A549 (cell line): ENCODE data around the gene CYP2D6. TPM values are rescaled to one million over a fixed set of nuclear protein-coding genes. Genes with fewer than 3 reads are reported as not detected.
A peak's percentile ranks its signal among the peaks of the same experiment; 100 is the strongest.
"Not testable (repeated sequence)": the region's sequence is repeated elsewhere in the genome, so short reads cannot be mapped to it uniquely, and the experiment has no call there.

Experiments
- ATAC-seq, 2 experiments: fragments of 200-7000 bp in 1 of 2; fragments of >200 bp in 1 of 2; cut with Nextera tagmentation in 1 of 2; cut with Tn5 transposase in 1 of 2; 3 replicates each; pipeline versions ENCODE4 v1.8.0 to v1.9.1; 2018 to 2020; ENCODE audit warnings: mild to moderate bottlenecking in 1 of 2, moderate library complexity in 1 of 2
- CTCF ChIA-PET: fragments of 300-600 bp; sonication (Branson Sonifier 250); formaldehyde crosslinking; extraction: SDS; loops from one replicate; lab custom pipeline; 2021; ENCODE audit warnings: antibody characterized with exemption, inconsistent platforms; lab: Yijun Ruan, JAX
- POLR2A ChIA-PET: fragments of 350-600 bp; formaldehyde crosslinking; extraction: SDS; loops from one replicate; lab custom pipeline; 2021; ENCODE audit warnings: antibody characterized with exemption, inconsistent platforms; lab: Yijun Ruan, JAX
- DNase-seq, 2 experiments: peaks; one replicate each; pipeline versions ENCODE4 v3.0.0 to v3.0.0-alpha.2; 2011 to 2016; ENCODE audit warnings: low read depth in 1 of 2, low spot score in 1 of 2
- FAIRE-seq: peaks from 2 replicates; lab custom pipeline; 2011; peaks lifted over from hg19 to GRCh38; lab: Jason Lieb, UNC
- H3K27ac ChIP-seq, 2 experiments: fragments of >200 bp; sonication (Bioruptor Twin); formaldehyde crosslinking; 3 replicates each; pipeline ENCODE4 v1.5.1; 2016 to 2017
- H3K4me1 ChIP-seq: fragments of >200 bp; sonication (Bioruptor Twin); formaldehyde crosslinking; 3 replicates; pipeline ENCODE4 v1.6.1; 2016
- H3K4me2 ChIP-seq: fragments of >200 bp; sonication (Bioruptor Twin); formaldehyde crosslinking; 3 replicates; pipeline ENCODE4 v1.6.1; 2016
- H3K4me3 ChIP-seq: fragments of >200 bp; sonication (Bioruptor Twin); formaldehyde crosslinking; 3 replicates; pipeline ENCODE4 v1.5.1; 2016
- H3K9me3 ChIP-seq: fragments of >200 bp; sonication (Bioruptor Twin); formaldehyde crosslinking; 3 replicates; pipeline ENCODE4 v1.6.1; 2016
- BHLHE40 ChIP-seq: IDR thresholded peaks from 2 replicates; pipeline ENCODE4 v1.6.1; 2012; ENCODE audit warnings: low read depth, low read length, inconsistent platforms
- CEBPB ChIP-seq, 2 experiments: fragments of >200 bp in 1 of 2; sonication (Bioruptor Twin) in 1 of 2; formaldehyde crosslinking in 1 of 2; IDR thresholded peaks; 2 replicates each; pipeline ENCODE4 v1.6.1; 2012 to 2016
- ESRRA ChIP-seq: fragments of 150-350 bp; IDR thresholded peaks from 2 replicates; pipeline ENCODE4 v1.6.1; 2014; ENCODE audit warnings: mild to moderate bottlenecking, low read length, borderline replicate concordance
- FOSB ChIP-seq: fragments of 250-450 bp; sonication (Bioruptor Pico); IDR thresholded peaks from 2 replicates; pipeline ENCODE4 v1.5.0; 2020; ENCODE audit warnings: mild to moderate bottlenecking, moderate library complexity
- JUN ChIP-seq, 2 experiments: fragments of >200 bp; sonication (Bioruptor Twin); formaldehyde crosslinking; IDR thresholded peaks; 2 replicates in 1 of 2; 3 replicates in 1 of 2; pipeline ENCODE4 v1.6.1; 2016 to 2017
- JUNB ChIP-seq: fragments of >200 bp; sonication (Bioruptor Twin); formaldehyde crosslinking; IDR thresholded peaks from 2 replicates; pipeline ENCODE4 v1.6.1; 2016
- KDM5A ChIP-seq: fragments of 200-600 bp; sonication (generic); IDR thresholded peaks from 2 replicates; pipeline ENCODE4 v1.6.1; 2016; ENCODE audit warnings: antibody characterized with exemption, mild to moderate bottlenecking
- MAFK ChIP-seq: fragments of 450-650 bp; IDR thresholded peaks from 2 replicates; pipeline ENCODE4 v1.6.1; 2014; ENCODE audit not compliant: partially characterized antibody
- NFE2L2 ChIP-seq: fragments of 150-350 bp; conservative IDR thresholded peaks from 2 replicates; pipeline ENCODE4 v1.6.1; 2014; ENCODE audit warnings: low read length
- NR3C1 ChIP-seq: fragments of >200 bp; sonication (Bioruptor Twin); formaldehyde crosslinking; IDR thresholded peaks from 3 replicates; pipeline ENCODE4 v1.6.1; 2017
- SMC3 ChIP-seq: fragments of >200 bp; sonication (Bioruptor Twin); formaldehyde crosslinking; IDR thresholded peaks from 3 replicates; pipeline ENCODE4 v1.6.1; 2018; ENCODE audit warnings: inconsistent platforms
- ZC3H11A ChIP-seq: fragments of 450-650 bp; IDR thresholded peaks from 2 replicates; pipeline ENCODE4 v1.6.1; 2014; ENCODE audit warnings: antibody characterized with exemption, mild to moderate bottlenecking
- ZFP36 ChIP-seq: fragments of 450-650 bp; IDR thresholded peaks from 2 replicates; pipeline ENCODE4 v1.6.1; 2014; ENCODE audit warnings: borderline replicate concordance; ENCODE audit not compliant: partially characterized antibody
- ZNF302 ChIP-seq: fragments of 250-450 bp; sonication (Bioruptor Pico); IDR thresholded peaks from 2 replicates; pipeline ENCODE4 v1.9.0; 2021; ENCODE audit warnings: inconsistent platforms, mild to moderate bottlenecking, moderate library complexity
- ZSCAN20 ChIP-seq: fragments of 250-450 bp; sonication (Bioruptor Pico); IDR thresholded peaks from 2 replicates; pipeline ENCODE4 v1.8.0; 2022; ENCODE audit warnings: mild to moderate bottlenecking, moderate library complexity
- WGBS: methylation state at CpG from one replicate; pipeline ENCODE4 v1.1.6; 2017; ENCODE audit errors: missing lambda C conversion rate; 5-methylcytosine and 5-hydroxymethylcytosine counted together
- polyA minus RNA-seq: library from RNA; depleted of rRNA, polyadenylated mRNA; stranded (reverse); fragments of >200 nt; gene quantifications from 2 replicates; pipeline ENCODE4 v1.2.3, GENCODE V29; 2011; rRNA and poly(A)+ RNA removed
- polyA plus RNA-seq, 4 experiments: library from polyadenylated mRNA; depleted of rRNA in 3 of 4; stranded (reverse); fragments of >200 nt; fragmentation: RNase III in 1 of 4; extraction: RNeasy Plus Mini Kit Qiagen cat#74134 plus additional on column Dnase treatment in 1 of 4; gene quantifications; 2 replicates in 3 of 4; 3 replicates in 1 of 4; pipeline ENCODE4 v1.2.3, GENCODE V29; 2011 to 2017
- TF ChIP-seq, protein P1 (sequence below): fragments of >200 bp; sonication (Bioruptor Twin); formaldehyde crosslinking; IDR thresholded peaks from 2 replicates; pipeline ENCODE4 v1.6.1; 2016
- TF ChIP-seq, protein P2 (sequence below): fragments of >200 bp; sonication (Bioruptor Twin); formaldehyde crosslinking; IDR thresholded peaks from 3 replicates; pipeline ENCODE4 v1.5.1; 2016
- TF ChIP-seq, protein P3 (sequence below): fragments of >200 bp; sonication (Bioruptor Twin); formaldehyde crosslinking; IDR thresholded peaks from 3 replicates; pipeline ENCODE4 v1.6.1; 2016
- TF ChIP-seq, protein P4 (sequence below): fragments of 150-350 bp; IDR thresholded peaks from 2 replicates; pipeline ENCODE4 v1.6.1; 2014; ENCODE audit warnings: low read depth, mild to moderate bottlenecking, low read length
- TF ChIP-seq, protein P5 (sequence below): IDR thresholded peaks from 2 replicates; pipeline ENCODE4 v1.6.1; 2012

CYP2D6 gene
- 0.59 and 0.79 TPM in 2 replicates for polyA plus RNA-seq (2011; rRNA removed)
- 0.89 and 1.3 TPM in 2 replicates for polyA plus RNA-seq (2012; cell fraction: cytosol; rRNA removed)
- 10.1 and 12.0 TPM in 2 replicates for polyA plus RNA-seq (2012; cell fraction: nucleus; rRNA removed)
- 0.63 to 1.0 TPM (median 0.91 TPM) in 3 replicates for polyA plus RNA-seq (2017; fragmentation: RNase III; extraction: RNeasy Plus Mini Kit Qiagen cat#74134 plus additional on column Dnase treatment)
- 0.70 and 1.1 TPM in 2 replicates for polyA minus RNA-seq

GRCh38 chr22:42130639-42131431 is at the start of gene CYP2D6:
CYP2D6 (minus strand) TSS chr22:42130810; CDS start chr22:42130791, 19 bp downstream.
- FAIRE-seq, H3K9me3 ChIP-seq, H3K4me2 ChIP-seq, CTCF ChIA-PET, H3K4me3 ChIP-seq, DNase-seq, POLR2A ChIA-PET, H3K27ac ChIP-seq, H3K4me1 ChIP-seq: not testable (repeated sequence)
- 100% methylated on average over 3 of the region's 14 CpGs for WGBS
- ATAC-seq, result peak in 1 of 2 experiments; percentile 10; a peak in 2 of 6 replicates

DNA sequence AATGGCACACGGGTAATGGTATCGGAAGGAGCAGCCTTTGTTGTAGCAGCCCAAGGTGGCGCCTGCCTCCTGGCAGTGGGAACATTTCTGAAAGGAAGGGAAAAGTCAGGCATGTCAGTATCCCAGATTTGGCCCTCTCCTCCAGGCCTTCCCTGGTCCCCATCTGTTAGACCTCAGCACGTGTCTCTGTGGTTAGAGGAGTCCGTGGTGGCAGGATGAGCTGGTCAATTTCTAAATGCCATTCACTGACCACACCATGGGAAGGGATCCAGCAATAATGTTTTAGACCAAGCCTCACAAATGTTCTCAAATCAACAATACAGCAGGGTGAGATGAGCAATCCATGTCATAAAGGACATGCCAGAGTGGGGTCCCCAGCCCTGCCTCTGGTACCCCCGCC is 49.0 kb upstream of the CYP2D6 start:
- Histone ChIP-seq H3K4me1 (peaks cover 7% of the 10 kb centered on the region; the same call in 2 of the 3 replicates), H3K4me3 (no peak overlapping the region), H3K4me2 (no peak overlapping the region), H3K27ac (no peak overlapping the region), H3K9me3 (no peaks in the 10 kb centered on the region)
- FAIRE-seq (no peak), ATAC-seq (no peak), DNase-seq (no peak)
- ChIA-PET POLR2A (no interaction called here), CTCF (no interaction called here)
- TF ChIP-seq ESRRA (no peak), ZSCAN20 (CRISPR knock-in tag) (no peak)
- TF ChIP-seq, protein P1, sequence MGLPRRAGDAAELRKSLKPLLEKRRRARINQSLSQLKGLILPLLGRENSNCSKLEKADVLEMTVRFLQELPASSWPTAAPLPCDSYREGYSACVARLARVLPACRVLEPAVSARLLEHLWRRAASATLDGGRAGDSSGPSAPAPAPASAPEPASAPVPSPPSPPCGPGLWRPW, result no peak
- 92% methylated on average over 6 of the region's 6 CpGs for WGBS

DNA sequence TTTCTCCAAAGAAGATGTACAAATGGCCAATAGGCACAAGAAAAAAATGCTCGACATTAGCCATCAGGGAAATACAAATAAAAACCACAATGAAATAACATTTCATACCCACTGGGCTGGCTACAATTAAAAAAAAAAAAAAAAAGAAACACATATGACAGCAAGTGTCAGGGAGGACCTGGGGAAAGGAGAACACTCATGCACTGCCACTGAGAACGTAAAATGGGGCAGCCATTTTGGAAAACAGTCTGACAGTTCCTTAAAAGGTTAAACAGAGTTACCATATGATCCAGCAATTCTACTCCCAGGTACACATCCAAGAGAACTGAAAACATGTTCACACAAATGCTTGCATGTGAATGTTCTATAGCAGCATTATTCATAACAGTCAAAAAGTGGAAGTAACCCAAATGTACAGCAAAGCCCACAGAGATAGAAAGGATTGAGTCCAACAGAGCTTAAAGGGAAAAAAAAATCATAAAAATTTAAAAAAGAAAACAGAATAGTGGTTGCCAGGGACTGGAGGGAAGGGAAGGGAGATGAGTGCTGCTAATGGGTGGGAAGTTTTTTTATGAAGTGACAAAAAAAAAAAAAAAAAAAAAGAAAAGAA is 48.4 kb upstream of the CYP2D6 start:
- Histone ChIP-seq H3K4me2 (no peak overlapping the region), H3K9me3 (no peaks in the 10 kb centered on the region), H3K27ac (no peak overlapping the region), H3K4me3 (no peak overlapping the region), H3K4me1 (peaks cover 7% of the 10 kb centered on the region; the same call in 2 of the 3 replicates)
- ATAC-seq (no peak), FAIRE-seq (no peak), DNase-seq (no peak)
- TF ChIP-seq KDM5A, result no peak
- no peak for TF ChIP-seq JUNB
- TF ChIP-seq, protein P2, sequence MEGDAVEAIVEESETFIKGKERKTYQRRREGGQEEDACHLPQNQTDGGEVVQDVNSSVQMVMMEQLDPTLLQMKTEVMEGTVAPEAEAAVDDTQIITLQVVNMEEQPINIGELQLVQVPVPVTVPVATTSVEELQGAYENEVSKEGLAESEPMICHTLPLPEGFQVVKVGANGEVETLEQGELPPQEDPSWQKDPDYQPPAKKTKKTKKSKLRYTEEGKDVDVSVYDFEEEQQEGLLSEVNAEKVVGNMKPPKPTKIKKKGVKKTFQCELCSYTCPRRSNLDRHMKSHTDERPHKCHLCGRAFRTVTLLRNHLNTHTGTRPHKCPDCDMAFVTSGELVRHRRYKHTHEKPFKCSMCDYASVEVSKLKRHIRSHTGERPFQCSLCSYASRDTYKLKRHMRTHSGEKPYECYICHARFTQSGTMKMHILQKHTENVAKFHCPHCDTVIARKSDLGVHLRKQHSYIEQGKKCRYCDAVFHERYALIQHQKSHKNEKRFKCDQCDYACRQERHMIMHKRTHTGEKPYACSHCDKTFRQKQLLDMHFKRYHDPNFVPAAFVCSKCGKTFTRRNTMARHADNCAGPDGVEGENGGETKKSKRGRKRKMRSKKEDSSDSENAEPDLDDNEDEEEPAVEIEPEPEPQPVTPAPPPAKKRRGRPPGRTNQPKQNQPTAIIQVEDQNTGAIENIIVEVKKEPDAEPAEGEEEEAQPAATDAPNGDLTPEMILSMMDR, result no peak
- TF ChIP-seq ZFP36, result no peak
- TF ChIP-seq BHLHE40, result no peak
- TF ChIP-seq FOSB (CRISPR knock-in tag), result no peak
- TF ChIP-seq ZC3H11A, result no peak
- TF ChIP-seq, protein P3, sequence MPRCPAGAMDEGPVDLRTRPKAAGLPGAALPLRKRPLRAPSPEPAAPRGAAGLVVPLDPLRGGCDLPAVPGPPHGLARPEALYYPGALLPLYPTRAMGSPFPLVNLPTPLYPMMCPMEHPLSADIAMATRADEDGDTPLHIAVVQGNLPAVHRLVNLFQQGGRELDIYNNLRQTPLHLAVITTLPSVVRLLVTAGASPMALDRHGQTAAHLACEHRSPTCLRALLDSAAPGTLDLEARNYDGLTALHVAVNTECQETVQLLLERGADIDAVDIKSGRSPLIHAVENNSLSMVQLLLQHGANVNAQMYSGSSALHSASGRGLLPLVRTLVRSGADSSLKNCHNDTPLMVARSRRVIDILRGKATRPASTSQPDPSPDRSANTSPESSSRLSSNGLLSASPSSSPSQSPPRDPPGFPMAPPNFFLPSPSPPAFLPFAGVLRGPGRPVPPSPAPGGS, result no peak
- no peak for TF ChIP-seq ZNF302
- TF ChIP-seq ZSCAN20 (CRISPR knock-in tag), result no peak
- no peak for TF ChIP-seq CEBPB (IDR thresholded peaks at IDR 0.05)
- TF ChIP-seq MAFK, result no peak
- no peak for TF ChIP-seq JUN (IDR thresholded peaks at IDR 0.05)
- no peak for TF ChIP-seq NFE2L2
- TF ChIP-seq NR3C1, result no peak
- TF ChIP-seq, protein P4, sequence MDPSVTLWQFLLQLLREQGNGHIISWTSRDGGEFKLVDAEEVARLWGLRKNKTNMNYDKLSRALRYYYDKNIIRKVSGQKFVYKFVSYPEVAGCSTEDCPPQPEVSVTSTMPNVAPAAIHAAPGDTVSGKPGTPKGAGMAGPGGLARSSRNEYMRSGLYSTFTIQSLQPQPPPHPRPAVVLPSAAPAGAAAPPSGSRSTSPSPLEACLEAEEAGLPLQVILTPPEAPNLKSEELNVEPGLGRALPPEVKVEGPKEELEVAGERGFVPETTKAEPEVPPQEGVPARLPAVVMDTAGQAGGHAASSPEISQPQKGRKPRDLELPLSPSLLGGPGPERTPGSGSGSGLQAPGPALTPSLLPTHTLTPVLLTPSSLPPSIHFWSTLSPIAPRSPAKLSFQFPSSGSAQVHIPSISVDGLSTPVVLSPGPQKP, result no peak
- TF ChIP-seq, protein P5, sequence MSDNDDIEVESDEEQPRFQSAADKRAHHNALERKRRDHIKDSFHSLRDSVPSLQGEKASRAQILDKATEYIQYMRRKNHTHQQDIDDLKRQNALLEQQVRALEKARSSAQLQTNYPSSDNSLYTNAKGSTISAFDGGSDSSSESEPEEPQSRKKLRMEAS, result no peak
- no peak for TF ChIP-seq SMC3
- 90% methylated on average over 2 of the region's 2 CpGs for WGBS
- ChIA-PET CTCF (interaction anchor here (0.7 kb wide), 1 partner anchor 292 kb away, joined by 3 read pairs; no protein-coding TSS in a partner anchor), POLR2A (no interaction called here)
